ENCODE results near the gene CCL22. TPM values are rescaled to one million over a fixed set of nuclear protein-coding genes. Genes with fewer than 3 reads are reported as not detected.

CCL22 gene
- total RNA-seq, 1 experiment from 2014 or later: not detected

GRCh38 chr16:57358086-57358420 is 530 bp upstream of the CCL22 start:
- H2BK5ac ChIP-seq (ENCODE audit: insufficient read length, low read length): no peak overlapping the region
- no peak overlapping the region for H4K5ac ChIP-seq (ENCODE audit: insufficient read length, low read depth, low read length)
- no peak overlapping the region for H3K4me2 ChIP-seq (ENCODE audit: insufficient read depth, insufficient read length, low read length)
- H2AK5ac ChIP-seq (ENCODE audit: insufficient read length, low read length): no peak overlapping the region
- peak overlapping the region in 1 of 3 experiments; percentile 62; a peak in 1 of 7 replicates for H3K27ac Mint-ChIP-seq
- H3K27ac ChIP-seq (ENCODE audit: insufficient read length, low read depth, low read length): no peak overlapping the region
- H3K56ac ChIP-seq (ENCODE audit: insufficient read length, low read depth, low read length): no peak overlapping the region
- no peaks in the 10 kb centered on the region for H3K9me3 ChIP-seq (ENCODE audit: control insufficient read depth, low read depth, low read length)
- H3K9ac ChIP-seq (ENCODE audit: extremely low read depth, insufficient read length, low read length): no peak overlapping the region
- H3K4me1 ChIP-seq (ENCODE audit: insufficient read depth, low read length): no peaks in the 10 kb centered on the region
- WGBS (ENCODE audit: extremely low coverage, insufficient read length, low lambda C conversion rate): no CpG with 5 or more reads among the region's 7 CpGs
- no peak overlapping the region for H2BK12ac ChIP-seq (ENCODE audit: insufficient read length, low read depth, low read length)
- no peak overlapping the region for H3T11ph ChIP-seq (ENCODE audit: low read length)
- no peaks in the 10 kb centered on the region for H3K36me3 Mint-ChIP-seq (ENCODE audit: insufficient read depth in 1 of 3, low read depth in 3 of 3)
- H4K8ac ChIP-seq (replicated peaks; ENCODE audit: insufficient read length, low read depth, low read length): peak overlapping the region; percentile 89
- no peaks in the 10 kb centered on the region for H3K9me3 Mint-ChIP-seq
- H3K23me2 ChIP-seq (ENCODE audit: insufficient read length, low read depth, low read length, poor library complexity, severe bottlenecking): no peaks in the 10 kb centered on the region
- no peak for TF ChIP-seq CTCF (conservative IDR thresholded peaks at IDR 0.05)
- no peak for DNase-seq
- no peak overlapping the region for H2BK120ac ChIP-seq (ENCODE audit: low read depth, low read length, poor library complexity, severe bottlenecking)
- H3K18ac ChIP-seq (ENCODE audit: insufficient read length, low read depth, low read length): no peak overlapping the region
- H3K23ac ChIP-seq (ENCODE audit: insufficient read length, low read depth, low read length): no peak overlapping the region
- H2BK15ac ChIP-seq (ENCODE audit: low read depth, low read length): no peak overlapping the region
- no peak overlapping the region for H3K4ac ChIP-seq (ENCODE audit: low read depth, low read length)
- H4K91ac ChIP-seq (ENCODE audit: insufficient read length, low read depth, low read length): no peak overlapping the region
- H4K20me1 ChIP-seq (ENCODE audit: control insufficient read depth, insufficient read depth, insufficient read length): no peaks in the 10 kb centered on the region
- H3K4me1 Mint-ChIP-seq: peaks cover 0 to 4% of the 10 kb centered on the region in 2 experiments; a peak in 2 of 4 replicates
- peaks cover 1% of the 10 kb centered on the region for H3K27me3 Mint-ChIP-seq (ENCODE audit: low read depth)
- H2AFZ ChIP-seq (ENCODE audit: low read length): no peak overlapping the region
- H3K4me3 Mint-ChIP-seq: no peak overlapping the region
- H3K27me3 ChIP-seq (ENCODE audit: insufficient read depth, low read length): no peaks in the 10 kb centered on the region
- no peaks in the 10 kb centered on the region for H3K79me2 ChIP-seq (ENCODE audit: insufficient read depth, low read length)
- H3K14ac ChIP-seq (ENCODE audit: insufficient read depth, low read length): 0 out of 2 replicates have a peak overlapping the region, but pooled peaks have one; percentile 31
- no peak overlapping the region for H2BK20ac ChIP-seq (ENCODE audit: low read depth, low read length, poor library complexity, severe bottlenecking)
- no peaks in the 10 kb centered on the region for H3K79me1 ChIP-seq (ENCODE audit: insufficient read depth, low read depth, low read length, poor library complexity, severe bottlenecking)

All from H9 (cell line).